HepG2 (cell line): ENCODE measurements around the gene WDR86. TPM values are rescaled to one million over a fixed set of nuclear protein-coding genes. Genes with fewer than 3 reads are reported as not detected.
A peak's percentile ranks its signal among the peaks of the same experiment; 100 is the strongest.

Experiments
- ATAC-seq: fragments of 200-7000 bp; cut with Tn5 transposase; 3 replicates; pipeline ENCODE4 v1.9.1; 2020; ENCODE audit warnings: mild to moderate bottlenecking, moderate library complexity
- BruUV-seq: library from RNA; stranded (reverse); fragments of 400-500 nt; replicated peaks from 2 replicates; lab custom pipeline; 2021; lab: Mats Ljungman, UMichigan
- CTCF ChIA-PET: fragments of 300-600 bp; formaldehyde crosslinking; extraction: SDS; loops from one replicate; lab custom pipeline; 2021; ENCODE audit warnings: low total read pairs, inconsistent platforms, low intra/inter-chr PET ratio; lab: Yijun Ruan, JAX
- POLR2A ChIA-PET: fragments of 350-600 bp; sonication (Branson Sonifier 250); formaldehyde crosslinking; loops from one replicate; lab custom pipeline; 2020; ENCODE audit warnings: antibody characterized with exemption, inconsistent platforms; lab: Yijun Ruan, JAX
- DNase-seq: peaks from one replicate; pipeline ENCODE4 v3.0.0-alpha.2; 2015; ENCODE audit warnings: low spot score
- FAIRE-seq: peaks from 3 replicates; lab custom pipeline; 2011; peaks lifted over from hg19 to GRCh38; lab: Jason Lieb, UNC
- H2AFZ ChIP-seq: one replicate; pipeline ENCODE4 v1.6.1; 2011; ENCODE audit warnings: low read length, inconsistent platforms
- H3K27ac ChIP-seq: fragments of 300-600 bp; 3 replicates; pipeline ENCODE4 v1.8.0; 2011; ENCODE audit warnings: mixed run types, mild to moderate bottlenecking, mixed read lengths, low read length, inconsistent platforms; ENCODE audit not compliant: insufficient read depth; ENCODE audit errors: extremely low read length
- H3K27me3 ChIP-seq, 2 experiments: fragments of 200-600 bp in 1 of 2; 2 replicates in 1 of 2; 3 replicates in 1 of 2; pipeline versions ENCODE4 v1.6.0 to v1.8.0; 2011; ENCODE audit warnings: low read length in 2 of 2, mild to moderate bottlenecking in 2 of 2, moderate library complexity in 2 of 2, inconsistent platforms in 1 of 2; ENCODE audit not compliant: insufficient read depth in 2 of 2, control insufficient read depth in 1 of 2
- H3K36me3 ChIP-seq, 2 experiments: fragments of 200-600 bp in 1 of 2; replicated peaks in 1 of 2; 2 replicates in 1 of 2; 3 replicates in 1 of 2; pipeline versions ENCODE4 v1.5.1 to v1.8.0; 2011; ENCODE audit warnings: low read length in 2 of 2, inconsistent platforms in 1 of 2; ENCODE audit not compliant: insufficient read depth in 2 of 2, control insufficient read depth in 1 of 2
- H3K4me1 ChIP-seq: 2 replicates; pipeline ENCODE4 v1.5.1; 2012; ENCODE audit warnings: low read length, inconsistent platforms; ENCODE audit not compliant: insufficient read depth
- H3K4me2 ChIP-seq: 2 replicates; pipeline ENCODE4 v1.6.0; 2011; ENCODE audit warnings: low read depth, low read length, inconsistent platforms
- H3K4me3 ChIP-seq, 3 experiments: fragments of 200-600 bp in 1 of 3; sonication (generic), shearing (Covaris generic) in 1 of 3; replicated peaks in 1 of 3; 2 replicates each; pipeline ENCODE4 v1.5.1; 2011 to 2016; ENCODE audit warnings: low read length in 3 of 3, inconsistent platforms in 2 of 3, low read depth in 2 of 3, mild to moderate bottlenecking in 2 of 3, control low read depth in 1 of 3, mixed read lengths in 1 of 3; ENCODE audit not compliant: insufficient read depth in 1 of 3
- H3K79me2 ChIP-seq: one replicate; pipeline ENCODE4 v1.6.1; 2011; ENCODE audit warnings: low read length, inconsistent platforms; ENCODE audit not compliant: insufficient read depth
- H3K9ac ChIP-seq: 2 replicates; pipeline ENCODE4 v1.6.0; 2011; ENCODE audit warnings: mild to moderate bottlenecking, low read depth, low read length, inconsistent platforms; ENCODE audit not compliant: insufficient read depth
- H3K9me3 ChIP-seq: 2 replicates; pipeline ENCODE4 v1.5.1; 2012; ENCODE audit warnings: mild to moderate bottlenecking, low read length
- H4K20me1 ChIP-seq: 2 replicates; pipeline ENCODE4 v1.6.0; 2011; ENCODE audit warnings: inconsistent platforms, mild to moderate bottlenecking, low read length, moderate library complexity; ENCODE audit not compliant: insufficient read depth
- ARNT2 ChIP-seq: sonication (generic); formaldehyde crosslinking; IDR thresholded peaks from 2 replicates; pipeline ENCODE4 v1.8.0; 2022; ENCODE audit warnings: mild to moderate bottlenecking, low read depth, missing genetic modification reagents, moderate library complexity
- ATM ChIP-seq: fragments of 450-650 bp; IDR thresholded peaks from 2 replicates; pipeline ENCODE4 v1.7.1; 2017; ENCODE audit warnings: mild to moderate bottlenecking, borderline replicate concordance
- NCOR1 ChIP-seq: fragments of 200-600 bp; sonication (generic); IDR thresholded peaks from 2 replicates; pipeline ENCODE4 v1.7.0; 2017; ENCODE audit warnings: antibody characterized with exemption, low read length, borderline replicate concordance
- NR2F1 ChIP-seq, 2 experiments: fragments of 450-650 bp in 1 of 2; formaldehyde crosslinking in 1 of 2; IDR thresholded peaks; 2 replicates each; pipeline versions ENCODE4 v1.5.0 to v1.6.1; 2016 to 2020; ENCODE audit warnings: mild to moderate bottlenecking in 1 of 2, missing compliant biosample characterization in 1 of 2, missing genetic modification reagents in 1 of 2, moderate library complexity in 1 of 2
- RARA ChIP-seq: IDR thresholded peaks from 2 replicates; pipeline ENCODE4 v1.6.1; 2016; ENCODE audit warnings: missing genetic modification reagents, missing compliant biosample characterization
- RFX1 ChIP-seq: fragments of 450-650 bp; IDR thresholded peaks from 2 replicates; pipeline ENCODE4 v1.6.1; 2017
- SMAD1 ChIP-seq: sonication (generic); formaldehyde crosslinking; IDR thresholded peaks from 2 replicates; pipeline ENCODE4 v1.4.0; 2020; ENCODE audit warnings: missing genetic modification reagents, low read depth, mild to moderate bottlenecking, borderline replicate concordance
- WGBS: methylation state at CpG from one replicate; pipeline ENCODE4 v1.1.6; 2017; ENCODE audit warnings: low lambda C conversion rate; 5-methylcytosine and 5-hydroxymethylcytosine counted together
- in situ Hi-C: cut with HindIII; loops from 2 replicates; pipeline ENCODE4 v1.10.0; 2017; ENCODE audit warnings: low pct_unique_long_range_greater_than_20kb; ENCODE audit not compliant: extremely low pct_ligation_motif_present
- intact Hi-C: fragments of 100-400 bp; cut with micrococcal nuclease; formaldehyde crosslinking; loops from one replicate; pipeline ENCODE4 v1.10.0; 2022; ENCODE audit not compliant: unreplicated experiment
- polyA plus RNA-seq, 8 experiments: library from polyadenylated mRNA; depleted of rRNA in 3 of 8; stranded (reverse) in 7 of 8; unstranded in 1 of 8; fragments of >200 nt; fragmentation: Illumina TruSeq in 4 of 8; extraction: Trizol in 4 of 8; gene quantifications; 2 replicates each; pipeline versions ENCODE4 v1.2.1 to v1.2.3, GENCODE V29; 2011 to 2016; ENCODE audit warnings: low read depth in 4 of 8, missing spikeins in 1 of 8, mixed read lengths in 1 of 8; ENCODE audit not compliant: insufficient read depth in 1 of 8
- total RNA-seq, 5 experiments: library from RNA; depleted of rRNA; stranded (reverse); fragments of >200 nt; fragmentation: Illumina TruSeq; extraction: Trizol; gene quantifications; 2 replicates each; pipeline ENCODE4 v1.2.3, GENCODE V29; 2016; ENCODE audit warnings: low read depth in 1 of 5
- TF ChIP-seq, protein P1 (sequence below): sonication (generic); formaldehyde crosslinking; conservative IDR thresholded peaks from 2 replicates; pipeline ENCODE4 v1.8.1; 2023; ENCODE audit warnings: missing genetic modification reagents
- TF ChIP-seq, protein P2 (sequence below): sonication (generic); formaldehyde crosslinking; IDR thresholded peaks from 2 replicates; pipeline ENCODE4 v1.5.0; 2020; ENCODE audit warnings: mild to moderate bottlenecking, missing genetic modification reagents, moderate library complexity
- TF ChIP-seq, protein P3 (sequence below): fragments of 450-650 bp; IDR thresholded peaks from 2 replicates; pipeline ENCODE4 v1.6.1; 2016
- TF ChIP-seq, protein P4 (sequence below): sonication (generic); formaldehyde crosslinking; IDR thresholded peaks from 2 replicates; pipeline ENCODE4 v1.4.0; 2020; ENCODE audit warnings: missing genetic modification reagents, low read depth, mild to moderate bottlenecking, borderline replicate concordance

WDR86 gene
- total and polyA plus RNA-seq, 2 of the 13 experiments (the other 11 are each of a cell fraction or from before 2014, with no cell fraction given): 0.11 to 2.9 TPM

DNA sequence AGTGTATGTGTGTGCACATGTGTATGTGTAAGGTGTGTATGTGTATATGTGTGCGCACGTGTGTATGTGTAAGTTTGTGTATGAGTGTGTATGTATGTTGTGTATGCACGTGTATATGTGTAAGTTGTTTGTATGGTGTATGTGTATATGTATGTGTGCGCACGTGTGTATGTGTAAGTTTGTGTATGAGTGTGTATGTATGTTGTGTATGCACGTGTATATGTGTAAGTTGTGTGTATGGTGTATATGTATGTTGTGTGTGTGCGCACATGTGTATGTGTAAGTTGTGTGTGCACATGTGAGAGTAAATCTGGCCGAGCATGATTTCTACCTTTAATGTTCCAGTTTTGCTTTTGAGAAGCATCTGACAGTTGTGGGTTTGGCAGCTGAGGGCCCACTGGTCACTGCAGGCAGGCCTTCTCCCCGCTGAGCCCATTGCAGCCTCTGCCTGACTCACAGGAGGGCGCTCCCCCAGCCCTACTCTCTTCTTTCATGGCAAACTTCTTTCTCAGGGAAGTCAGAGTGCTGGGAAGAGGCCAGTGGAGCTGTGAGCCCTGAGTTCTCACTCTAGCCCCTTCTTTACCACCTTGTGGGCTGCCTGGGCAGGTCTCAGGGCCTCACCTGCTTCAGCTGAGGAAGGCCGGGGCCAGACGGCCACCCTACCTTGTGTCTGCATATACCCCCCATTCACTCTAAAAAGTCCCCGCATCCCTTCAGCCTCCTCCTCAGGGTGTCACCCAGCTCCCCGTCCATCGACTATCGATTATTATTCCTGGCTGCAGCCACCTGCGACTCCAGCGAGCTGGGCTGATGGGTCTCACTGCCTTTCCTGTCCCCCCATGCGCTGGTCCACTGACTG, 11.2 kb downstream of the WDR86 start:
- Histone ChIP-seq H2AFZ (no peak overlapping the region), H3K4me1 (peaks cover 17% of the 10 kb centered on the region), H3K36me3 (no peaks in the 10 kb centered on the region), H3K27ac (no peak overlapping the region), H3K9ac (no peak overlapping the region)
- DNase-seq (no peak), ATAC-seq (peak; percentile 38; the same call in 1 of the 3 replicates)
- 61% methylated on average over 17 of the region's 19 CpGs for whole genome bisulfite sequencing
- no peak for TF ChIP-seq RFX1
- TF ChIP-seq, protein P1, sequence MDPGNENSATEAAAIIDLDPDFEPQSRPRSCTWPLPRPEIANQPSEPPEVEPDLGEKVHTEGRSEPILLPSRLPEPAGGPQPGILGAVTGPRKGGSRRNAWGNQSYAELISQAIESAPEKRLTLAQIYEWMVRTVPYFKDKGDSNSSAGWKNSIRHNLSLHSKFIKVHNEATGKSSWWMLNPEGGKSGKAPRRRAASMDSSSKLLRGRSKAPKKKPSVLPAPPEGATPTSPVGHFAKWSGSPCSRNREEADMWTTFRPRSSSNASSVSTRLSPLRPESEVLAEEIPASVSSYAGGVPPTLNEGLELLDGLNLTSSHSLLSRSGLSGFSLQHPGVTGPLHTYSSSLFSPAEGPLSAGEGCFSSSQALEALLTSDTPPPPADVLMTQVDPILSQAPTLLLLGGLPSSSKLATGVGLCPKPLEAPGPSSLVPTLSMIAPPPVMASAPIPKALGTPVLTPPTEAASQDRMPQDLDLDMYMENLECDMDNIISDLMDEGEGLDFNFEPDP: no peak
- TF ChIP-seq ATM: no peak
- TF ChIP-seq, protein P2, sequence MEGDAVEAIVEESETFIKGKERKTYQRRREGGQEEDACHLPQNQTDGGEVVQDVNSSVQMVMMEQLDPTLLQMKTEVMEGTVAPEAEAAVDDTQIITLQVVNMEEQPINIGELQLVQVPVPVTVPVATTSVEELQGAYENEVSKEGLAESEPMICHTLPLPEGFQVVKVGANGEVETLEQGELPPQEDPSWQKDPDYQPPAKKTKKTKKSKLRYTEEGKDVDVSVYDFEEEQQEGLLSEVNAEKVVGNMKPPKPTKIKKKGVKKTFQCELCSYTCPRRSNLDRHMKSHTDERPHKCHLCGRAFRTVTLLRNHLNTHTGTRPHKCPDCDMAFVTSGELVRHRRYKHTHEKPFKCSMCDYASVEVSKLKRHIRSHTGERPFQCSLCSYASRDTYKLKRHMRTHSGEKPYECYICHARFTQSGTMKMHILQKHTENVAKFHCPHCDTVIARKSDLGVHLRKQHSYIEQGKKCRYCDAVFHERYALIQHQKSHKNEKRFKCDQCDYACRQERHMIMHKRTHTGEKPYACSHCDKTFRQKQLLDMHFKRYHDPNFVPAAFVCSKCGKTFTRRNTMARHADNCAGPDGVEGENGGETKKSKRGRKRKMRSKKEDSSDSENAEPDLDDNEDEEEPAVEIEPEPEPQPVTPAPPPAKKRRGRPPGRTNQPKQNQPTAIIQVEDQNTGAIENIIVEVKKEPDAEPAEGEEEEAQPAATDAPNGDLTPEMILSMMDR (CRISPR knock-in tag): peak; percentile 27; the same call in 1 of the 2 replicates
- TF ChIP-seq NR2F1 (CRISPR knock-in tag; IDR thresholded peaks at IDR 0.05): no peak
- TF ChIP-seq, protein P3, sequence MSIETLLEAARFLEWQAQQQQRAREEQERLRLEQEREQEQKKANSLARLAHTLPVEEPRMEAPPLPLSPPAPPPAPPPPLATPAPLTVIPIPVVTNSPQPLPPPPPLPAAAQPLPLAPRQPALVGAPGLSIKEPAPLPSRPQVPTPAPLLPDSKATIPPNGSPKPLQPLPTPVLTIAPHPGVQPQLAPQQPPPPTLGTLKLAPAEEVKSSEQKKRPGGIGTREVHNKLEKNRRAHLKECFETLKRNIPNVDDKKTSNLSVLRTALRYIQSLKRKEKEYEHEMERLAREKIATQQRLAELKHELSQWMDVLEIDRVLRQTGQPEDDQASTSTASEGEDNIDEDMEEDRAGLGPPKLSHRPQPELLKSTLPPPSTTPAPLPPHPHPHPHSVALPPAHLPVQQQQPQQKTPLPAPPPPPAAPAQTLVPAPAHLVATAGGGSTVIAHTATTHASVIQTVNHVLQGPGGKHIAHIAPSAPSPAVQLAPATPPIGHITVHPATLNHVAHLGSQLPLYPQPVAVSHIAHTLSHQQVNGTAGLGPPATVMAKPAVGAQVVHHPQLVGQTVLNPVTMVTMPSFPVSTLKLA: peak; percentile 72
- no peak for TF ChIP-seq RARA
- TF ChIP-seq, protein P4, sequence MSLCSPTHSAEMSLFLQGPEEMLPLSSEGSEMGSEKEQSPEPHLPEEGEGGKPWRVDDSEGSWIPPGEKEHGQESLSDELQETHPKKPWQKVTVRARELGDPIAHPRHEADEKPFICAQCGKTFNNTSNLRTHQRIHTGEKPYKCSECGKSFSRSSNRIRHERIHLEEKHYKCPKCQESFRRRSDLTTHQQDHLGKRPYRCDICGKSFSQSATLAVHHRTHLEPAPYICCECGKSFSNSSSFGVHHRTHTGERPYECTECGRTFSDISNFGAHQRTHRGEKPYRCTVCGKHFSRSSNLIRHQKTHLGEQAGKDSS (CRISPR knock-in tag): no peak
- TF ChIP-seq ARNT2: no peak
- TF ChIP-seq SMAD1: no peak
- no peak for TF ChIP-seq NCOR1
- TF ChIP-seq, all 625 proteins: peak for 2
- no peaks in the 10 kb centered on the region for H3K79me2 ChIP-seq
- in situ Hi-C loops (no loop called here), intact Hi-C loops (no loop called here)
- CTCF ChIA-PET: no interaction called here
- H3K9me3 ChIP-seq: no peaks in the 10 kb centered on the region
- no peak overlapping the region for H3K4me3 ChIP-seq
- no peak overlapping the region; the same call in 1 of the 2 replicates for H3K4me2 ChIP-seq
- peaks cover 5 to 66% of the 10 kb centered on the region in 2 experiments; a peak in 3 of 5 replicates for H3K27me3 ChIP-seq
- FAIRE-seq: no peak
- no TSS peak for BruUV-seq
- POLR2A ChIA-PET: no interaction called here
- H4K20me1 ChIP-seq: no peaks in the 10 kb centered on the region
